ENCODE results near the gene SLFN14.

DNA sequence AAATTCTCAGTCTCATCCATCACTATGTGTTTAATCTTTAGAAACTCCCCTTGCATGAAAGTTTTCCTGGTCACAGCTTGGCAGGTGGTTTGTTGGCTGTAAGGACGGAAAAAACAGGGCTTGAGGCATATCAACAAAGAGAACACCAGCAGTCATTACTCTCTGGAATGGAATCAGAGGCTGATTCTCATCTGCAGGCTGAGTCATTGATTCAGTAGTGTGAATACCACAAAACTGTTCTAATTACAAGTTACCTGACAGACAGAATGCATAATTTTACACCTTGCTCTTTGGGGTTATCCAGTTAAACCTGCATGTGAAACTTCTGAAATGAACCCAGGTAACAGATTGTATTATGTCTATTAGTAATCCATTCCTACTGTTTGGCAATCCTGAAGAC lies 11.6 kb downstream of the SLFN14 start:
- TF ChIP-seq, protein P1, sequence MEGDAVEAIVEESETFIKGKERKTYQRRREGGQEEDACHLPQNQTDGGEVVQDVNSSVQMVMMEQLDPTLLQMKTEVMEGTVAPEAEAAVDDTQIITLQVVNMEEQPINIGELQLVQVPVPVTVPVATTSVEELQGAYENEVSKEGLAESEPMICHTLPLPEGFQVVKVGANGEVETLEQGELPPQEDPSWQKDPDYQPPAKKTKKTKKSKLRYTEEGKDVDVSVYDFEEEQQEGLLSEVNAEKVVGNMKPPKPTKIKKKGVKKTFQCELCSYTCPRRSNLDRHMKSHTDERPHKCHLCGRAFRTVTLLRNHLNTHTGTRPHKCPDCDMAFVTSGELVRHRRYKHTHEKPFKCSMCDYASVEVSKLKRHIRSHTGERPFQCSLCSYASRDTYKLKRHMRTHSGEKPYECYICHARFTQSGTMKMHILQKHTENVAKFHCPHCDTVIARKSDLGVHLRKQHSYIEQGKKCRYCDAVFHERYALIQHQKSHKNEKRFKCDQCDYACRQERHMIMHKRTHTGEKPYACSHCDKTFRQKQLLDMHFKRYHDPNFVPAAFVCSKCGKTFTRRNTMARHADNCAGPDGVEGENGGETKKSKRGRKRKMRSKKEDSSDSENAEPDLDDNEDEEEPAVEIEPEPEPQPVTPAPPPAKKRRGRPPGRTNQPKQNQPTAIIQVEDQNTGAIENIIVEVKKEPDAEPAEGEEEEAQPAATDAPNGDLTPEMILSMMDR (IDR thresholded peaks at IDR 0.05), result no peak
- no peak for TF ChIP-seq POLR2A (IDR thresholded peaks at IDR 0.05)
